NCI-H460 (cell line): ENCODE measurements around the gene TSPY4. TPM values are rescaled to one million over a fixed set of nuclear protein-coding genes. Genes with fewer than 3 reads are reported as not detected.
"Not testable (repeated sequence)": the region's sequence is repeated elsewhere in the genome, so short reads cannot be mapped to it uniquely, and the experiment has no call there.

Experiments
- DNase-seq: peaks from one replicate; pipeline ENCODE4 v3.0.0-alpha.2; 2016; ENCODE audit warnings: low read depth; ENCODE audit errors: extremely low read depth
- polyA plus RNA-seq: library from polyadenylated mRNA; depleted of rRNA; stranded (reverse); fragments of >200 nt; gene quantifications from 2 replicates; pipeline ENCODE4 v1.2.3, GENCODE V29; 2014; cell fraction: nucleus; rRNA removed
- small RNA-seq, 2 experiments: library from RNA; depleted of rRNA; stranded (forward); fragments of <200 nt; gene quantifications; one replicate each; pipeline ENCODE3, GENCODE V24; 2014
- total RNA-seq: library from RNA; depleted of rRNA; stranded (reverse); fragments of >200 nt; shearing (Covaris generic); gene quantifications from 2 replicates; pipeline ENCODE4 v1.2.3, GENCODE V29; 2014; rRNA removed

The TSPY4 gene, protein sequence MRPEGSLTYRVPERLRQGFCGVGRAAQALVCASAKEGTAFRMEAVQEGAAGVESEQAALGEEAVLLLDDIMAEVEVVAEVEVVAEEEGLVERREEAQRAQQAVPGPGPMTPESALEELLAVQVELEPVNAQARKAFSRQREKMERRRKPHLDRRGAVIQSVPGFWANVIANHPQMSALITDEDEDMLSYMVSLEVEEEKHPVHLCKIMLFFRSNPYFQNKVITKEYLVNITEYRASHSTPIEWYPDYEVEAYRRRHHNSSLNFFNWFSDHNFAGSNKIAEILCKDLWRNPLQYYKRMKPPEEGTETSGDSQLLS
- not detected in 2 replicates for total RNA-seq
- not detected in 2 replicates for polyA plus RNA-seq

DNA sequence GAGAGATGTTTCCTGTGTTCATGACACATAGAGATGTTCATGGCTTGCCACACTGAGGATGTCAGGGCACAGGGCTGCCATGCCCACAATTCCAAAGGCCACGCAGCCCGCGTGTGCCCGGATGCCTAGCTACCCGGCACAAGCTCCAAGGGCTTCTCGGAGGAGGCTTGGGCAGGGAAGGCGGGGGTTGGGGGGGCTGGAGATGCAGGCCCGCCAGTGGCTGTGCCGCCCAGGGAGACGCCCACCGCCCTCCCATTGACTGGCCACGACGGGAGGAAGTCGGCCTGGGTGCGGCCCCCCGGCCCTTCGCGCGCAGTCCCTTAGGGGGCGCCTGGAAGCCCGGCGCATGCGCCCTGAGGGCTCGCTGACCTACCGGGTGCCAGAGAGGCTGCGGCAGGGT, at the start of gene TSPY4:
Gene TSPY4, plus strand, starts transcription at position 301 of the 400 bp plus-strand sequence. Its CDS starts 46 bp downstream, at position 347.
- DNase-seq = not testable (repeated sequence)

GRCh38 chrY:9320996-9321395, 16.3 kb upstream of the TSPY4 start:
- no peak for DNase-seq

DNA sequence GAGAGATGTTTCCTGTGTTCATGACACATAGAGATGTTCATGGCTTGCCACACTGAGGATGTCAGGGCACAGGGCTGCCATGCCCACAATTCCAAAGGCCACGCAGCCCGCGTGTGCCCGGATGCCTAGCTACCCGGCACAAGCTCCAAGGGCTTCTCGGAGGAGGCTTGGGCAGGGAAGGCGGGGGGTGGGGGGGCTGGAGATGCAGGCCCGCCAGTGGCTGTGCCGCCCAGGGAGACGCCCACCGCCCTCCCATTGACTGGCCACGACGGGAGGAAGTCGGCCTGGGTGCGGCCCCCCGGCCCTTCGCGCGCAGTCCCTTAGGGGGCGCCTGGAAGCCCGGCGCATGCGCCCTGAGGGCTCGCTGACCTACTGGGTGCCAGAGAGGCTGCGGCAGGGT, 20.2 kb downstream of the TSPY4 start, which contains the start of gene TSPY8:
Gene TSPY8, plus strand, starts transcription at position 301 of the 400 bp plus-strand sequence. Its CDS starts 46 bp downstream, at position 347.
- not testable (repeated sequence) for DNase-seq

Small RNA genes within 50 kb of the gene (small RNA-seq; reads per million reads assigned to genes)
- gene AC006158.1 = 0 reads per million in 2 experiments

Other genes with a start within 250 kb of the TSPY4 start
- gene TSPY8, start 20.3 kb downstream of the TSPY4 start, total RNA-seq = not detected in 2 replicates
- gene TSPY3, start 61.0 kb downstream of the TSPY4 start, total RNA-seq = not detected in 2 replicates
- not detected in 2 replicates for gene TSPY1, start 129.5 kb downstream of the TSPY4 start, total RNA-seq
- gene TSPY9, start 149.8 kb downstream of the TSPY4 start, total RNA-seq = not detected in 2 replicates
- not detected in 2 replicates for gene TSPY10, start 190.4 kb downstream of the TSPY4 start, total RNA-seq